KG1 (cell line): ENCODE measurements around the gene UBE2J2.

Experiments
- DNase-seq: peaks from one replicate; lab custom pipeline; 2025; lab: John Stamatoyannopoulos, UW

UBE2J2 gene

DNA sequence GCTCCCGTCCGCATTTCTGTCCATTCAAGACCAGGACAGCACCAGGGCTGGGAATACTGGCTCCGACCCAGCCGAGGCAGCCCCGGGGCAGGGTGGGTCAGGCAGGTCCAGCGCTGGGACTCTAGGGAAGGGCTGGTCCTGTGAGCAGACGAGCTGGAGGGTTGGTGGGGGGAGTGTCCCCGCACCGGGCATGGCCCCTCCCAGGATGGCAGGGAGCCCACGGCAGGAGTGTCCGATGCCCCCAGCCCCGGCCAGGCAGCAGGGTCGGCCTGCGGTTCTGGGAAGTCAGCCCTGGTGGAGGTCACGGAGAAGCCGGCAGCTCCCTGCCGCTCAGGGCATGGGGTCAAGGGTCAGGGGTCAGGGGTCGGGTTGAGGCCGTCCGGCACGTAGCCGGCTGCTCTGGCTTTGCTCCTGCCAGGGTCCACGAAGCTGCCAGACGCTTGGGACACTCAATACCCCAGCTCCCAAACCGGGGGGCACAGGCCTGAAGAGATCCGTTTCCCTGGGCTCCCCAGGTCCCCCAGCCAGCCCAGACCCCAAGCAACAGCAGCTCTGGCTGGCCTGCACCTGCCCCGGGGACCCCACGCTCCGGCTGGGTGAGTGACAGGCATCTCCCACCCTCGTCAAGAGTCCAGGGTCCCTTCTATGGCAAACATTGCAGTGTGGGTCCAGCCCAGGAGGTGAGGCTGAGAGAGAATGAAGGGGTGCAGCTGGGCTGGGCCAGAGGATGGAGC lies 33.9 kb downstream of the UBE2J2 start:
- DNase-seq, result no peak

DNA sequence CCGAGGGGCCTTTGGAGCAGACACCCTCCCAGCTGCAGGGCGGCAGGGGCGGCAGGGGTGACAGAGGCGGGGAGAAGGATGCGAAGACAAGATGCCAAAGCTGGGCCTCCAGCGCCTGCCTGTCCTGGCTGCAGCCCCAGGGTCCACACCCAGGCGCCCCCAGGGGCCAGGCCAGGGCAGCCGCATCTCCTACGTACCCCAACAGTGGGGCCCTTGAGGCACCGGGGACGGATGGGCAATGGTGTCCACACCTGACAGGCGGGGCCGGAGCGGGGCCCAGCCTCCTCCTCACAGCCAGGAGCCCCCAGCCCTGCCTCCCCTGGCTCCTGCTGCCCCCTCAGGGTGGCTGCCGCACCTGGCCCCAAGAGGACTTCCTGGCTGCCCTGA lies 34.4 kb downstream of the UBE2J2 start:
- no peak for DNase-seq

DNA sequence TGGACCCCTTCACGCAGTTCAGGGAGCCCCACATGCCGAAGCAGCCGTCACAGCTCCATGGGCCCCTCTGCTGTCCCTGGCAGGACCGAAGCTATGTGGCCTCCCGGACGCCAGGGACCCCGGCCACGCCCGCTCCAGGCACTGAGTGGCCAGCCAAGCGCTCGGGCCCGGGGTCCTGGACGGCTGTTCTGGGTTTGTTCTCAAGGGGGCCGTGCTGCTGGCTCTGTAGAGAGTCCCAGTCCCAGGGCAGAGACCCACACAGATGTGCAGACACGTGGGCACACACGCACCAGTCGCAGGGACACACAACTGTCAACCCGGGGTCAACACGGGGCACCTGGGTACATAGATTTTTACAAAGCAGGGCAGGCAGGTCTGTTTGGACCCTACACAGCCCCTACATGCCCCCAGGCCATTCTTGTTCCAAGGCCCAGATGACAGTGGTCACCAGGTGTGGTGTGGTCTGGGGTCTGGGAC lies 34.9 kb downstream of the UBE2J2 start:
- no peak for DNase-seq

DNA sequence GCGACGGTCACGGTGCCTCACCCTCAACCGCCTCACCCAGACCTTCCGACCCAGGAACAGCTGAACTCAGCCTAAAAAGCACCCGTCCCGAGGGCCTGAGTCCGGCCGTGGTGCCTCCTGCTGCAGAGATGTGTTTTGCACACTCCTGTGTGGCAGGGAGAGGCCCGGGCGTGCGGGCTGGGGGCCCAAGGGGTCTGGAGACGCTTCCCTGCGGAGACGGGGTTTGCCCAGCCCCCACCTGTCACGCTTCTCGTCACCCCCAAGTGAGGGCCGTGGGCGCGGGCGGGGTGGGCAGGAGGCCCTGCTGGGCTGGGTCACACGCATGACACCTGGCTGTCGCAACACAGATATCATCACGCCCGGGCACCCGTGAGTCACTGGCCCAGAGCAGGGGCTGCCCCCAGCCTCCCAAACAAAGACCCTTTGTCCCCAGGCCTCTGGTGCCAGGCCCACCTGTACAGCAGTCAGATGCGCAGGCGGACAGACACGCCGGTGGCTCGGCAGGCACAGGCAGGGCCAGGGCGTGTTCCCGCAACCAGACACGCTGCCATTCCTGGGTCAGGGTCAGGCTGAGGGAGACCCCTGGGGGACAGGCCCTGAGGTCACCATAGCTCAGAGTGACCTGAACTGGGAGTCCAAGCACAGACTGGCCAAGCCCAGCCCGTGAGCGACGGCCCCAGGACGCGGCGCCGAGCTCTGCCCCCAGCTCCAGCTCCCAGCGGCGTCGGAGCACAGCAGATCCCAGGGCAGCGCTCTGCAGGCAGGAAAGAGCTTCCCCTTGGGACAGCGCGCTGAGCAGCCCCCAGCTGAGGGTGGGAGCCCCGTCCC lies 35.6 kb downstream of the UBE2J2 start:
- no peak for DNase-seq

DNA sequence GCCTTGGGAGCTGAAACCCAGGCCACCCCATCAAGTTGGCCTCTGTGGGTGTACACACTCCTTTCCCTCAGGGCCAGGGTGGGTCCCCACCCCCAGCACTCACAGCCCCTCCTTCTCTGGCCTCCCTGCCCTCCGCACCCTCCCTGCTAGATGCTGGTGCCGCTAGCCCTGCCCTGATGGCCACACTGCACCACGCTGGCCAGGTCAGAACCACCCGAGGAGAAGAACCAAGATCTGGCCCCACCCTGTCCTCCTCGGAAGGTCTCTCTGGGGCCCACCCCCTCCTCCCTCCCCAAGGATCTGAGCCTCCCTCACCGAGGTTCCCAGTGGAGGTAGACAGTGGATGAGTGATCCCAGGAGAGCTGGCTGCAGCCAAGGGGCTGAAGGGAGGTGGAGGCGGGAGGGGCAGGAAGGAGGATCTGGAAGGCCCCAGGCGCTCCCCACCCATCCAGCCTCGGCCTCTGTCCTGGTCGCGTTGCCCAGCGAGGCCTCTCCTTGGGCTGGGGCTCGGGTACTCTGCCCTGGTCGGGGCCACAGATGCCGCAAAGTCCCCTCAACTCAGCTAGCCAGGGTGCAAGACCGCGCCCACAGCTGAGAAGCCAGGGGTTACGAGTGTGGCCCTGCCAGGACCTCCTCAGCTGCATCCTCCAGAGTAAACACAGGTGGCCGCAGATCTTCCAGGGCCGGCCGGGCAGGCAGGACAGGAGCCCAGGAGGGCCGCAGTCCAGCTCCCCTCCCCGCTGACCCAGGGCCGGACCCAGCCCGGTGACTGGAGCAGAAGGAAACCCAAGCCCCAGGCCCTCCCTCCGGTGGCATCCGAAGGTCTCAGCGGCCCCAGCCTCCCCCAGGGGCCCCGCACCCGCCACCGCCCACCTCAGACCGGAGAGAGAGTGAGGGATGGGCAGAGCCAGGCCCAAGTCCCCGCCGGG lies 36.4 kb downstream of the UBE2J2 start:
- no peak for DNase-seq

DNA sequence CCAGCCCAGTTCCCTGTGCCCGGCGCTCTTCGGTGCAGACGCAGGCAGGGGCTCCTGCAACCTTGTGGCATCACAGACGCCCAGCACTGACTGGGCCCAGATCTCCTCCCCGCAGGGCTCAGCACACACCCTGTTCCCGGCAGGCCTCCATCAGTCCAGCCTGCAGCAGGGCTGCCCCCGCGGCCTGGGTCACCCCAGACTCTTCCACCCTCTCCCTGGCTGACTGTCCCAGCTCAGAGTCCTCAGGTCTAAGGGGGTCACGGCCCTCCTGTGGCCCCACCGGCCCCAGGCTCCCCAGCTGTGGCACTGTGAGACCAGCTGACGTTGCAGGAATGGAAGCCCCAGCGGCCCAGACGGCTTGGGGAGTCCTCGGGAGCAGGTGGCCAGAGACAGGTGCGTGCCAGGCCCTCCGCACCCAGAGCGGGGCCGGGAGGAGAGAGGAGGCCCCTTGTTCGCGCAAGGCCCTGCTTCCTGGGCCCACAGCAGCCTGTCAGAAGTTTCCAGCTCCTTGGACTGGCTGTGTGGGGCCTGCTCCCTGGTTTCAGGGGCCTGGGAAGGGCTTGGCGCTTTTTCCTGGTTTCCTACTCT lies 37.4 kb downstream of the UBE2J2 start:
- DNase-seq, result no peak

DNA sequence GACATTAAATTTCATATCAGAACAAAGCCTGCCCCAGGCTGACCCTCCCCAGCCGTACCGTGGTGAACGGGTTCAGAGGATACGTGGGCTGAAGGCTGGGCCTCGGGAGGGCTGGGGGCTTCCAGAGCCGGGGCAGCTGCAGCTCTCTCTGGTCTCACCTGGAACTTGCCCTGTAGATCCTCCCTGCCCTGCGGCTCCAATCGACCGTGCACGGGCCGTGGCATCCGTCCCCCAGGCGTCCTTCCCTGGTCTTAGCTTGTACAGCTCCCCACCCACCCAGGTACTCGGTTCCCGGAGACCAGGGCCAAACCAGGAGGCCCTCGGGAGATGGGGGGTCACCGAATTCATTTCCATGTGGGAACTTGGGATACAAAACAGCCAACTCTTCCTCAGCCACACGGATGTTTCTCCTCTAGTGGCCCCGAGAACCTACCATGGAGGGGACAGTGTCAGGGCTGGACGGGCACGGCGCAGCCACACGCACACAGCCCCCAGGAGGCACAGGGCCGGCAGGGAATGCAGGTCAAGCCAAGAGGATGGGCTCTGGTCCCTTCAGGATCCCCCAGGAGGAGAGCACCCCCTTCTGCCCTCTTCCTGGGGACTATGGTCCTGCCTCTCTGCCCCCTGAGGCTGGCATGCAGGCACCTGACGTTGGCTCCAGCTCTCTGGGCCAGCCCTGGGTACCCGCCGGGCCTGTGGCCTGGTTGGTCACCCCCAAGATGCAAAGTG lies 38.5 kb downstream of the UBE2J2 start:
- no peak for DNase-seq

DNA sequence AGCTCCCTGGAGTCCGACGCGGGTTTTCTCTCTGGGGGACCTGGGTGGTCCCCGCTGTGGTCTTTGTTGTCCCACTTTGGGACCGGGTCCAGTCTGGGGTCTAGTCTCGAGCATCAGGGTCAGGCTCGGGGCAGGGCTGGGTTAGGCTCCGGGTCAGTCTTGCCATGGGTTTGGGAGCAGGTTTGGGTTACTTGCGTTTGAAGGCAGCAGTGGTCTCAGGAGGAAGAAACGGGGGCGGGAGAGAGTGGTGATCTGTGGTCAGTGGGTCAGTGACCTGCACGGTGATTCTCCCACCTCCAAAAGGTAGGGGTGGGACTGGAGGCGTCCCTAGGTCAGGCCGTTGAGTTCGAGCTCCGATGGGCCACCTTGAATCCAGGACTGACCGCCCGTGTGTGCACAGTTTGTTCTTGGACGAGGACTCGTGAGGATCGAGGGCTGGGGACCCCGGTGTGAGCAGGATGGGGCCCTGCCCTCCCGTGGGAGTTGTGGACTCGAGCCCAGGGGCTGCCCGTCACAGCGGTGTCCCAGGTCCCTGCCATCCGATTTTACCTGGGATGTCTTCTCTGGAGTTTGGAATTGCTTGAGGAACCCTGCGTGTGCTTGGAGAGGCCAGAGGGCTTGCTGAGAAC lies 39.4 kb downstream of the UBE2J2 start:
- DNase-seq, result no peak

DNA sequence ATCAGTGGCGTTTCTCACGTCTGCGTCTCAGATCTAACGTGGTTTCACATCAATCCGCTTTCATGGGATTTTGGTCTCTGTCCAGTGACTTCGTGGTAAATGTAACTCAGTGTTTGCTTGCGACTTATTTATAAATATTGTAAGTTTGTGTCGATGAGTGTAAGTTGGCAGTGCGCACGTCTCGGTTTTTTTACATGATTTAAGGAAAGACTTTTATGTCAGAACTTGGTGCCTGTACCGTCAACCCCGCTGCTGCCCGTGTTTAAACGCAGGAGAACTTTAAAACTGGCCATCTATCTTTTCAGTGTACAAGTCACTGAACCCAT lies 40.1 kb downstream of the UBE2J2 start:
- no peak for DNase-seq

DNA sequence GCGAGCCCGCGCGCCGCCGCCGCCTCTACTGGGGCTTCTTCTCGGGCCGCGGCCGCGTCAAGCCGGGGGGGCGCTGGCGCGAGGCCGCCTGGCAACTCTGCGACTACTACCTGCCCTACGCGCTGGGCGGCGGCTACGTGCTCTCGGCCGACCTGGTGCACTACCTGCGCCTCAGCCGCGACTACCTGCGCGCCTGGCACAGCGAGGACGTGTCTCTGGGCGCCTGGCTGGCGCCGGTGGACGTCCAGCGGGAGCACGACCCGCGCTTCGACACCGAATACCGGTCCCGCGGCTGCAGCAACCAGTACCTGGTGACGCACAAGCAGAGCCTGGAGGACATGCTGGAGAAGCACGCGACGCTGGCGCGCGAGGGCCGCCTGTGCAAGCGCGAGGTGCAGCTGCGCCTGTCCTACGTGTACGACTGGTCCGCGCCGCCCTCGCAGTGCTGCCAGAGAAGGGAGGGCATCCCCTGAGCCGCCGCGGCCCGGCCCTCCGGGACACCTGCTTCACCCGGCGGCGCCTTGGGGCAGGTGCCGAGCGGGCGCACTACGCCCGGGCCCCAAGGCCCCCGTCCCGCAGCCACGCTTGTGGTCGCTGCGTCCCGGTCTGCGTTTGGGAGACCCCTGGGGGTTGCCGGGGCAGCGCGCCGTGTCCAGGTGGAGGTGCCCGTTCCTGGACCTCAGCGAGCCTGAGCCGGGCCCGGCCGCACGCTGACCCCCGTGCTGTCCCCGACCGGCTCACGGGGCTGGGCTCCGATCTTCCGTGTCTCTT lies 40.7 kb downstream of the UBE2J2 start:
- DNase-seq, result no peak

DNA sequence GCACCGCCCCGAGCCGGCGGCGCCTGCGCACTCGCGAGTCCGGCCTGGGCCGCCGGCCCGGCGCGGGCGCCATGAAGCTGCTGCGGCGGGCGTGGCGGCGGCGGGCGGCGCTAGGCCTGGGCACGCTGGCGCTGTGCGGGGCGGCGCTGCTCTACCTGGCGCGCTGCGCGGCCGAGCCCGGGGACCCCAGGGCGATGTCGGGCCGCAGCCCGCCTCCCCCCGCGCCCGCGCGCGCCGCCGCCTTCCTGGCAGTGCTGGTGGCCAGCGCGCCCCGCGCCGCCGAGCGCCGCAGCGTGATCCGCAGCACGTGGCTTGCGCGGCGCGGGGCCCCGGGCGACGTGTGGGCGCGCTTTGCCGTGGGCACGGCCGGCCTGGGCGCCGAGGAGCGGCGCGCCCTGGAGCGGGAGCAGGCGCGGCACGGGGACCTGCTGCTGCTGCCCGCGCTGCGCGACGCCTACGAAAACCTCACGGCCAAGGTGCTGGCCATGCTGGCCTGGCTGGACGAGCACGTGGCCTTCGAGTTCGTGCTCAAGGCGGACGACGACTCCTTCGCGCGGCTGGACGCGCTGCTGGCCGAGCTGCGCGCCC lies 41.4 kb downstream of the UBE2J2 start, which contains the start of gene B3GALT6:
B3GALT6 (plus strand) TSS at position 30 of the 588 bp plus-strand sequence; CDS start at position 72, 42 bp downstream.
- DNase-seq, result no peak

DNA sequence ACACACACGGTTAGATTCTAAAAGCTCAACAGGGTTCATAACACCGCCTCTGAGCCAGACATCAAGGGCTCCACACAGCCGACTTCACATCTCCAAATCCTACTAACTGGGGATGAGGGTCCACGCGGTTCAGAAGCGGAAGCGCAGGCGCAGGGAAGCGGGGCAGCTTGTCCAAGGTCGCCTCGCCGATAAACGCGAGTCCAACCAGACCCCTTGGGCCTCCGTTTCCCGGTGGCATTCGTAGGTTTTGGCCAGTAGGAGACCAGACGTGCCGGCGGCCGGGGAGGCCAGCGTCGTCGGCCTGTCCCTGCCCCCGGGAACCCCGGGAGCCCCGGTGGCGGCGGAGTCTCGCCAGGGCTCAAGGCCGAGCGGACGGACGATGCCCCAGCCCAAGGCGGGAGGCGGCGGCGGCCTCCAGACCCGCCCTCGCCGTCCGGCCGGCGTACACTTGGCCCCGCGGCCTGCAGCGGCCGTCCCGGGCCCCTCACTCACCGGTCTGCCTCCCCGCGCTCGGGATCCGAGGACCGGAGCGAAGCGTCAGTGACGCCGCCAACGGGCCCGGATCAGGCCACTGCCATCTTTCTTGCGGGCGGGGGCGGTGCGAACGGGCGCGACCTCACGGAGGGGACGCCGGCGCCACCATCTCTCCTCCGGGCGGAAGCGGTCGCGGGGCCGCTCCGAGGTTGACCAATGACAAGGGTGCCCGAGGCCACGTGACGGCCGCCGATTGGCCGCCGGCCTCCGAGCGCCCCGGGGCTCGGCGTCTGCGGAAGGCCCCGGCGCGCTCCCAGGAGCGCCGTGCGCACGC lies 42.0 kb downstream of the UBE2J2 start, which contains the start of gene SDF4:
SDF4 (minus strand) TSS at position 602 of the 808 bp plus-strand sequence. CDS start 3,229 bp downstream, outside the sequence.
- peak; percentile 80 for DNase-seq

DNA sequence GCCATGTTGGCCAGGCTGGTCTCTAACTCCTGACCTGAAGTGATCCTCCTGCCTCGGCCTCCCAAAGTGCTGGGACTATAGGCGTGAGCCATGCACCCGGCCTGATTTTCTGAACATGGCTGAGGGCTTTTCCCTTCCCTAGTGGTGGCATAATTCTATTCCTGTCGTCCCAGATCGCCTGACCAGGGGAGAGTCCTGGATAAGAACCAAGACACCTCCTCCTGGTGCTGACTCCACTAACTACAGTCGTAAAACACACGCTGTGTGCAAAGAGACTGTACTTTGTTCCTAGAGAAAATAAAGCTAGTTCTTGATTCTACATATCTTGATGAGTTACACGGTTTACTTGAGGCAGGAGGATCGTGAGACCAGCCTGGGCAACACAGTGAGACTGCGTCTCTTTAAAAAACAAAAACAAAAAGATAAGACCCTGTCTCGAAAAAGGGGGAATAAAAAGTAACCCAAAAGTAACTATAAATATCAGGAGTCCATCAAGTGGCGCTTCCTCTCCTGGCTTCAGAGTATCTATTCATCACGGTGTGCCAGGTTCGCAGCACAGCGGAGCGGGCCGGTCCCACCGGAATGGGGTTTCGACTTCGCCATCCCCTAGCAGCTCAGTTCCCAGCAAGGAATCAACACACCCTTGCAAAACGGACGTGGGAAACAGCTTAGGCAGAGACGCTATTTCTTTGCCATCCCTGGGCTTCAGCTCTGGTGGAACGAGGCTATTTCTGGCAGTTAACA lies 42.8 kb downstream of the UBE2J2 start:
- no peak for DNase-seq

DNA sequence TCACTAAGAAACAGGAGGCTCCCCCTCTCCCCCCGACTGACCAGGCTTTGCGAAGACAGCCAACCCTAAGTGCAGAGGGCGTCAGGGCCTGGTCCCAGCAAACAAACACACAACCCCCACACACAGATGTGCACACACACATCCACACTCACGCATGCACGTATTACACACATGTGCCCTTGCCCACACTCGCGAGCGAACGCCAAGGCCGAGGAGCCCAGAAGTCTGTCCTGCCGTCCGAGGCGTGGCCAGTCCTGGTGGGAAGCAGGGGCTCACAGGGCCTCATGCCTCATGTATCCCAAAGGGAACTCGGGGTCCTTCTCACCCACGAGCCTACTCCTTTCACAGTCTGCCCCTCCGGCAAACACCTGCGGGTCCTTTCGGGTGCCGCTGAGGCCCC lies 43.9 kb downstream of the UBE2J2 start:
- no peak for DNase-seq

DNA sequence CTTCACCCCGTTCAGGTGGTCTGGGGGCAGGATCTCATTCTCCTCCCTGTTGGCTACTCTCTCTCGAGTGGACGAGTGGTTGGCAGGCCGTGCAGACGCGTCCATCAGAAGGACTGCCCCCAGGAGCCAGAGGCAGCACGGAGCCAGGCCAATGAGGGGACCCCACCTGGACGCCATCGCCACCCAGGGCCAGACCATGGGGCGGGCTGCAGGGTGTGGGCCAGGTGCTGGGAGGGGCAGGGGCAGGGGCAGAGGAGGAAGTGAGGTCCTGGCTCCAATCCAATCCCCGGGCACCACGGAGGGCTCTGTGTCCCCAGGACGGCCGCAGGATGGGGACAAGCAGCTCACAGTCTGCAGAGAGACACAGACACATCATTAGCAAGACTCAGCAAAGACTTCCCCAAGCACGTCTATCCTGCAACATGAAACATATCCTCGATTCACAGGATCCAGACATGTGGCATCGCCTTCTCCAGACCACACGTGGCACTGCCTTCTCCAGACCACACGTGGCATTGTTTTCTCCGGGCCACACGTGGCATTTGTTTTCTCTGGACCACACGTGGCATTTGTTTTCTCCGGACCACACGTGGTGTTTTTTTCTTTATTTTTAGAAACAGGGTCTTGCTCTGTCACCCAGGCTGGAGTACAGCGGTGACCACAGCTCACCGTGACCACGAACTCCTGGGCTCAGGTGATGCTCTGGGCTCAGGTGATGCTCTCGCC lies 44.9 kb downstream of the UBE2J2 start:
- no peak for DNase-seq

DNA sequence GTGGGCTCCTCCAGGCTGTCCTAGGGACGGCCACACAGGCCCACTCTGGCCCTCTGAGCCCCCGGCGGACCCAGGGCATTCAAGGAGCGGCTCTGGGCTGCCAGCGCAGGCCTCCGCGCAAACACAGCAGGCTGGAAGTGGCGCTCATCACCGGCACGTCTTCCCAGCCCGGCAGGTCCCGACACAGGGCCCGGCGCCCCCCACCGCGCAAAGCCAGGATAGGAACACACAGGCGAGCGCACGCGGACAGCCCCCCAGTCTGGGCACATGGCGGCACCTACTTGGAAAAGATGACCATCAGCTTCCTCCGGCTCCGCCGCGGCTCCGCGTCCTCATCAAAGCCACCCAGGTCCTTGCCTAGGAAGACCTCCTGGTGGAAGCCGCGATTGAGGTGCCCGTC lies 45.5 kb downstream of the UBE2J2 start:
- DNase-seq, result no peak

DNA sequence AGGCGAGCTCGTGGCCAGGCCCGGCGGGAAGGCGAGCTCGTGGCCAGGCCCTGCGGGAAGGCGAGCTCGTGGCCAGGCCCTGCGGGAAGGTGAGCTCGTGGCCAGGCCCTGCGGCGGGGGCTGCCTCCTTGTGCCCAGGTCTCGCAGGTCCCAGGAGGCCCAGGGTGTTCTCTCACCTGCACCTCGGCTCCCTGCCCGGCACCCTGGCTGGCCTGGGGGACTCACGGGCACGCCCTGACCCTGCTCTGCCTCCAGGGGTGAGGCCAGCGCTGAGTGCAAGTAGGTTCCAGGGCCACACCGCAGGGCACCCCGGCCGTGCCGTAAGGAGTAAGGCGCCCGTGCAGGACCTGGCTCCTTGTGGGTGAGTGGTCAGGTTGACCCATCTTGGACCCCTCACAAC lies 46.3 kb downstream of the UBE2J2 start:
- DNase-seq, result no peak
